GM15510 (cell line): ENCODE results near the gene MMP11.

ENCODE experiments used
- POLR2A ChIP-seq: IDR thresholded peaks from 3 replicates; pipeline ENCODE4 v1.6.1; 2011; ENCODE audit warnings: borderline replicate concordance; ENCODE audit not compliant: insufficient read length; ENCODE audit errors: extremely low read depth

MMP11 gene

DNA sequence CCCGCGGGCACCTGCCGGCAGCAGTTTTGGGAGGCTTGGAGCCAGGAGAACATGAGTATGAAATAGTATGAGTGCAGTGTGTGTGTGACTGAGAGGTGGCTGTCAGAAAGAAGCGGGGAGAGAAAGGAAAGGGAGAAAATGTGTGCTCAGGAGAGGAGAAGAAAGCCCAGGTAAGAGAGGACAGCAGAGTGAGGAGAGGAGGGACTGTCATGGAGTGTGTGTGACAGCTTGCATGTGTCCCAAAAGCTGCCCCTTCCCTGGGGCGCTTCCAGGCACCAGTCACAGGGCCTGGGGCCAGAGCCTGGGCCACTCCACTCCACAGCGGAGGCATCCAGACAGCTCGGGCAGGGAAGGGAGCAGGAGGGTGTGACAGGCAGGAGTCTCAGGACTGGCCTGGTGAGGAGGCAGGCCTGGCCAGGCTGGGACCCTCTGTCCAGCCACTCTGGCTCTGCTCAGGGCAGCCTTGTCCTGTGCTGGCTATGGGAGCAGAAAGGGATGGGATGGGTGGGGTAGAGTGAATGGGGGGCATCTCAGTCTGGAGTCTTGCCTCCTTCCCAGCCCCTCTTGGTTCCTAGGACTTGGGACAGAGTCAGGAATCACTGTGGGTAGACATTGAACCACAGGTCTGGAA is 949 bp downstream of the MMP11 start:
- no peak for TF ChIP-seq POLR2A

DNA sequence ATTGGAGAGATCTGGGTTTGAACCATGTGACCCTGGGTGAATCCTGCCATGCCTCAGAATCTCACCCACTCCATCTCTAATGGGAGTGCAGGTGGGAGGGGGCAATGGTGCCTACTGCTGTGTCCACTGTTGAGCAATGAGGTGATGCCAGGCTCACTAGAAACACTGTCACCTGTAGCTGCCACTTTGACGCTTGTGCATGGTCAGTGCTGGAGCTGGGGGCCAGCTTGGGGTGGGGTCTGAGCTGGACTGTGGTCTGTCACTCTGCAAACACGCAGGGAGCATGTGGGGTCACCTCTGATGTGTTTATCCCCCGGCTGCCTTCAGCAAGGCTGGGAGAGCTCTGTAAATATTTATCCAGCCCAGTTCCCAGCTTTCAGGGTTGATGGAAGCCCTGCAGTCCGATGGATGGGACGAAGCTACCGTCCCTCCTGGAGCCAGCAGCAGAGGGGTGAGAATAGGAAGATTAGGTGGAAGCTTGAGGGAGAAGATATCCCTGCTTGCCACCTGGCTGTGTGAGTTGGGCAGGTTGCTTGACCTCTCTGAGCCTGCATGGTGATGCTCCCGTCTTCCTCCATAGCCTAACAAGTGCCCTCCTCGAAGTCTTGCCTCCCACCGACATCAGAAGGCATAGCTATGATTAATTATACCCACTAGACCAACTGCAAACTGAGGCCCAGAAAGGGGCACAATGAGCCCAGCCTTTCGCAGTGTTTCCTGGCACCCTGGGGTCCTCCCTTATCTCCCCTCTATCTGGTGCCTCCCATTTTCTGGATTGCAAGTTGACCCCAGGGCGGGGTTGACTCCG is 1.7 kb downstream of the MMP11 start:
- TF ChIP-seq POLR2A: no peak

DNA sequence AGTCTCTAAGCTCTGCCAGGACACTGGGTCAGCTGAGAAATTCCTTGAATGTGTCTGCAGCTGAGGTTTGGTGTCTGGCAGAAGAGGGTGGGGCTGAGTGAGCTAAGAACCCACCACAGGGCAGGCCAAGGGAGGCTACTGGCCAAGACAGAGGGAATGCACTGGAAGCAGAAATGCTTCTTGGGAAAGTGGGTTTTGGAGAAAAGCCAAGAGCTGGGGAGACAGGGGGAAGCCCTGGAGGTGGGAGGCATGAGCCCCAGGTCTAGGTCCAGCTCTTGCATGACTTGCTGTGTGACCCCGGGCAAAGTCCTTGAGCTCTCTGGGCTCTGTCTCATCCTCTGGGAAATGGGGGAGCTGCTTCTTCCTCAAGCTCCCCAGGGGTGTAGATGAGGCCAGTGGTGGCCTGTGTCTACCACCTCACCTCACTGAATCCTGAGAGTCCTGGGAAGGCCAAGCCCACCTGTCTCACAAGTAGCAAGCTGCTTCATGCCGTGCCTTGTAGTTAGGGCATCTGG is 2.3 kb downstream of the MMP11 start:
- no peak for TF ChIP-seq POLR2A

DNA sequence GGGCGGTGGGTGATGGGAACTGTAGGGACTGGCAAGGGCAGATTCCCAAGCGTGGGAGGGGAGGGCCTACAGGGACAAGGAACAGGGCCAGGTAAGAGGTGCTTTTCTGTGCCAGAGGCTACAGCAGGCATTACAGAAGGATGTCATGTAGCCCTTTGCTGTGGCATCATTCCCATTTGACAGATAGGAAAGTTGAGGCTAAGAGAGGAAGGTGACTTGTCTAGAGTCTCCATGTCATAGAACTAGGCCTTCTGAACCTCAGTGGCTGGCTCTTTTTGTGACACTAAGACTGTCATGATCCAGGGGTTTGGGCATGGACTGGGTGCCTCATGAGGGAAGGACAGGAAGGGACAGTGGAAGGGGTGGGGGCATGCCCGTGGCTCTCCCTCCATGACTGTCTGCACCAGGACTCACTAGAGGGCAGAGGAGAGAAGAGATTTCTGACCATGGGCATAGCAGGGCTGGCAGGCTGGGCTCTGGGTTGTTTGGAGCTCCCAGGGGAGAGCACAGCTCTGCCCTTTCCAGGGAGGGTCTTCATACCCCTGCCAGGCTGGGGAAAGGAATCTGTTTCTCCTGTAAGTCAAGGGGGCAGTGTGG is 3.2 kb downstream of the MMP11 start:
- TF ChIP-seq POLR2A: no peak

DNA sequence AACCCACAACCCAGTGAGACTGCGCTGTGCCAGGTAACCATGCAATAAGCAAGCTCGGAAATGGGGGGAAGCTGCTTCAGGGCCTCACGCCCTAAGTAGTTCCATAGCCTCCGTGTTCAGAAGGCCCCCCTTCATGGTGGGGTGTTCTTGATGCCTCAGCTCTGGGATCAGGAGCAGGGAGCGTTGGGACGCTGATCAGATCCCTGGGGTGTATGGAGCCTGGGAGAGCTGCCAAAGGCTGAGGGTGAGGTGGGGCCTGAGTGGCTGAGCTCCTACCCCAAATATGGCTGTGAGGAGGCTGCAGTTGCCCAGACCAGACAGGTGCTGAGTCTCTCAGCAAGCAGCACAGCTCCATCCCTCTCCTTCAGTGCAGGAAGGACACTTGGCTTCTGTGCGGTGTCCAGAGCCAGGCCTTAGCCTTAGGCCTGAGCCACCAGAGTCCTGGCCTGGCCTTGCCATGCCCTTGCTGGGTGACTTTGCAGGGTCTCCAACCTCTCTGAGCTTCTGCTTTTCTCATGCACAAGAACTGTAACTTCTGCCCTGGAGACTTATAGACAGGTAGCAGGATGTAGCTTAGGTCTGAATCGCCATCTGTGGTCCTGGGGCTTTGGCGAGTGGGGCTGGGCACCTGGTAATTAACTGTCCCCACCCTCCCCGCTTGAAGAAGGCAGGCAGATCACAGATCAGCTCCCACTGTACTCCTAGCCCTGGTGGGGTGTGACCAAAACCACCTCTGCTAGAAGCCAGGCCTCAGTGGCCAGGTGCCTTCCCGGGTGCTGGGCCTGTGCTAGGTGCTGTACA is 5.3 kb downstream of the MMP11 start:
- no peak for TF ChIP-seq POLR2A

DNA sequence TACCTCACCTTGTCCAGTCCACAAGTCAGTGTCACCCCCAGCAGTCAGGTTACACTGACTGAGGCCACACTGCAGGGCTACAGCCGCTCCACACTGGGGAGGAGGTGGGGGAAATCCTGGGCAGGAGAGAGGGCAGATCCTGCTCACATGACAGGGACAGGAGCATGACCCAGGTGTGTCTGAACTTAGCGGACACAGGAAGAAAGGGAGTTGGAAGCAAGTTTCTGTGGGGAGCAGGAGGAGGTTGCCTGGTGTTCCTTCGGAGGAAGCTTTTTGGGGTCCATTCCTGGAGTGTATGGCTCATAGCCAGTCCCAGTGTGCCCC is 5.9 kb downstream of the MMP11 start:
- no peak for TF ChIP-seq POLR2A

DNA sequence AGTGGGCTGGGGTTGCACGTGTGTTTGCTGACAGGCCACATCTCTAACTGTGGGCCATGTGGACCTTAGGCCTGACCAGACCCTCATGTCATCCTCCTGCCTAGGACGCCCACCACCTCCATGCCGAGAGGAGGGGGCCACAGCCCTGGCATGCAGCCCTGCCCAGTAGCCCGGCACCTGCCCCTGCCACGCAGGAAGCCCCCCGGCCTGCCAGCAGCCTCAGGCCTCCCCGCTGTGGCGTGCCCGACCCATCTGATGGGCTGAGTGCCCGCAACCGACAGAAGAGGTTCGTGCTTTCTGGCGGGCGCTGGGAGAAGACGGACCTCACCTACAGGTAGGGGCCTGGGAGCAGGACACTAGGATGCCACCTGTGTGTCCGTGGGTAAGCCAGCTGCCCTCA is 6.4 kb downstream of the MMP11 start:
- no peak for TF ChIP-seq POLR2A

DNA sequence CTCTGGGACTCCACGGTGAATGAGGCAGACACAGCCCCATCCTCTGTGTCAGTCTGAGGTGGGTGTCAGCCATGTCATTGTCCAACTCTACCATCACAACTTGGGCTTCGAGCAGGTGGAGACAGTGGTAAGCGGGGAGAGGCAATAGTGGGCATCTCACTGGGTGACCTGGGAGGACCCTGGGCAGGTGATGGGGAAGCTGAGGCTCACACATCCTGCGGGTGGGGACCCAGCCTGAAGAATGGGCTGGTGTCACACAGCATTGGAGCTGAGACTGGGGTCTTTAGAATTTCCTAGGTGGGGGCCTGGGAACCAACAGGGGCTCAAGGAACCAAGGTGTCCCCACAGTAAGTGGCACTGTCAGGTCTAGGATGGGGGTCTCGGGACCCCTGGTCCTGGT is 7.1 kb downstream of the MMP11 start:
- TF ChIP-seq POLR2A: no peak

DNA sequence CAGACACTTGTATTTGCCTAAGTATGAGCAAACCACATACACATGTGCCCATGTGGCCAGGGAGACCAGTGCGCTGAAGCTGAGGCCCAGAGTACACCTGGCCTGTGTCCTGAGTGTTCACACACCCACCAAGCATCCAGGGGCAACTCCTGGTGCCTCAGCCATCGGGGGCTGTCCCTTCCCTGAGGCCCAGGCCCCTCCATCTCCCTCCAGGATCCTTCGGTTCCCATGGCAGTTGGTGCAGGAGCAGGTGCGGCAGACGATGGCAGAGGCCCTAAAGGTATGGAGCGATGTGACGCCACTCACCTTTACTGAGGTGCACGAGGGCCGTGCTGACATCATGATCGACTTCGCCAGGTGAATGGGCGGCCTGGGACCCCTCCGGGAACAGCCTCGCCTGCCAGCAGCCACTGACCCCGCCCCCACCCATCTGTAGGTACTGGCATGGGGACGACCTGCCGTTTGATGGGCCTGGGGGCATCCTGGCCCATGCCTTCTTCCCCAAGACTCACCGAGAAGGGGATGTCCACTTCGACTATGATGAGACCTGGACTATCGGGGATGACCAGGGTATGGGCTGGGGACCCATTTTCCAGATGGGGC is 7.6 kb downstream of the MMP11 start:
- TF ChIP-seq POLR2A: no peak

DNA sequence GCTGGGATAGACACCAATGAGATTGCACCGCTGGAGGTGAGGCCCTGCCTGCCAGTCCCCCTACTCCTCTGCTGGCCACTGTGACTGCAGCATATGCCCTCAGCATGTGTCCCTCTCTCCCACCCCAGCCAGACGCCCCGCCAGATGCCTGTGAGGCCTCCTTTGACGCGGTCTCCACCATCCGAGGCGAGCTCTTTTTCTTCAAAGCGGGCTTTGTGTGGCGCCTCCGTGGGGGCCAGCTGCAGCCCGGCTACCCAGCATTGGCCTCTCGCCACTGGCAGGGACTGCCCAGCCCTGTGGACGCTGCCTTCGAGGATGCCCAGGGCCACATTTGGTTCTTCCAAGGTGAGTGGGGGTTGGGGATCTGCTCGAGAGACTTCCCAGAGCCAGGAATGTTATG is 8.4 kb downstream of the MMP11 start:
- TF ChIP-seq POLR2A: no peak

DNA sequence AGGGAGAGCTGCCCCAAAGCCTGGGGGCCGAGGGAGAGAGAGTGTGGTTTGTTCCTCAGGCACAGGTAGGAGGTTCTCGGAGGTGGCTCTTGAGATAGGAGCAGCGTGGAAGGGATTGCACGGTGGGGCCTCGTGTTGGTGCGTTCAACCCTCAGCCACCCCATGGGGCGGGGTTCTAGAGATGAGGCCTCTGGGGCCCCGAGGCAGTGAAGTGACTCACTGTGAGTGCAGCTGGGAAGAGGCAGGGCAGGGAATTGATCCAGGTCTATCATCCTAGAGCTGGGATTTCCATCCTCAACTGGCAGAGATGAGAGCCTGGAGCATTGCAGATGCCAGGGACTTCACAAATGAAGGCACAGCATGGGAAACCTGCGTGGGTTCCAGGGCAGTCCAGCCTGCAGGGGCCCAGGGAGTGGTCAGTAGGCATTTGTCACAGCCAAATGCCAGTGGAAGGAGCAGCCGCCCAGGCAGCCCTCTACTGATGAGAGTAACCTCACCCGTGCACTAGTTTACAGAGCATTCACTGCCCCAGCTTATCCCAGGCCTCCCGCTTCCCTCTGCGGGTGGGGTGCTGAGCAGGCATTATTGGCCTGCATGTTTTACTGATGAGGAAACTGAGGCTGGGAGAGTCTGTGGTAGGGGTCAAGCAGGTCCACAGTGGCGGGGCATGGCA is 9.0 kb downstream of the MMP11 start:
- TF ChIP-seq POLR2A: no peak

DNA sequence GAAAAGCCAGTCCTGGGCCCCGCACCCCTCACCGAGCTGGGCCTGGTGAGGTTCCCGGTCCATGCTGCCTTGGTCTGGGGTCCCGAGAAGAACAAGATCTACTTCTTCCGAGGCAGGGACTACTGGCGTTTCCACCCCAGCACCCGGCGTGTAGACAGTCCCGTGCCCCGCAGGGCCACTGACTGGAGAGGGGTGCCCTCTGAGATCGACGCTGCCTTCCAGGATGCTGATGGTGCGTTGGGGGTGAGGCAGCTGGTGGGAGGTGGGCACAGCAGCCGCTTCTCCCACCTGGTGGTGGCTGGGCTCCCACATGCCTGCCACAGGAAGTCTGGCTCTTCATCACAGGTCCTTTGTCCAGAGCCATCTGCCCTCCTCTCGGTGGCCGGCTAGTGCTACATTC is 9.6 kb downstream of the MMP11 start:
- TF ChIP-seq POLR2A: no peak

DNA sequence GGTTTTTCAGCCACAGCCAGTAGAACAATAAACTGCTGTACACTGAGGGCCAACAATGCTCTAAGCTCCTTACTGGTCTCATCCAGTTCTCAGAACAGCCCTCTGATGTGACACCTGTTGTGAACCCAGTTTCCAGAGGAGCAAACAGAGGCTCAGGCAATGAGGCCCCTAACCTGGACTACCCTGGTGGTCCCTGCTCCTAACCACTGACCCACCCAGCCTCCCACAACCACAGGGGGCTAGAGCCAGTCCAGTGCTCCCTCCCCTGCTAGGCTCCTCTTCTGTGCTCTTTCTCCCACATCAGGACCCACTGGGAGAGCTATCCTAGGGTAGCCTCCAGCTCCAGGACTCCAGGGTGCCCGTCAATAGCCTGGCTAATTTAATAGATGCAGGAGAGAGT is 10.1 kb downstream of the MMP11 start:
- no peak for TF ChIP-seq POLR2A
